Choroid plexus epithelial cell (primary cell): ENCODE data around the gene HYOU1.
"Not testable (repeated sequence)": the region's sequence is repeated elsewhere in the genome, so short reads cannot be mapped to it uniquely, and the experiment has no call there.

Experiments used
- DNase-seq: peaks from one replicate; pipeline ENCODE4 v3.0.0-alpha.2; 2010; ENCODE audit warnings: low read depth
- H3K4me3 ChIP-seq: 2 replicates; pipeline ENCODE4 v1.5.1; 2011; ENCODE audit warnings: low read depth, mild to moderate bottlenecking, control low read depth, low read length, moderate library complexity
- CTCF ChIP-seq: conservative IDR thresholded peaks from 2 replicates; pipeline ENCODE4 v1.5.1; 2011; ENCODE audit warnings: low read depth, mild to moderate bottlenecking, control low read depth, inconsistent platforms, low read length, moderate library complexity

The HYOU1 gene

GRCh38 chr11:119049081-119049480 lies 7.9 kb downstream of the HYOU1 start:
- TF ChIP-seq CTCF = no peak
- no peak for DNase-seq
- no peak overlapping the region for H3K4me3 ChIP-seq

- no peak overlapping the region for H3K4me3 ChIP-seq
- no peak for TF ChIP-seq CTCF
- DNase-seq = no peak
Observed at GRCh38 chr11:119048644-119049043, 8.4 kb downstream of the HYOU1 start.

- no peak overlapping the region for H3K4me3 ChIP-seq
- DNase-seq = no peak
- no peak for TF ChIP-seq CTCF
Observed at GRCh38 chr11:119047205-119047604, 9.8 kb downstream of the HYOU1 start.

- no peak for TF ChIP-seq CTCF
- H3K4me3 ChIP-seq = no peak overlapping the region
- DNase-seq = no peak
Observed at GRCh38 chr11:119046489-119046888, 10.5 kb downstream of the HYOU1 start.

- peak; percentile 31 for TF ChIP-seq CTCF
- DNase-seq = no peak
- H3K4me3 ChIP-seq = no peak overlapping the region
Observed at GRCh38 chr11:119044708-119045107, 12.3 kb downstream of the HYOU1 start.

GRCh38 chr11:119042927-119043326 lies 14.1 kb downstream of the HYOU1 start:
- no peak for DNase-seq
- TF ChIP-seq CTCF = no peak
- H3K4me3 ChIP-seq = no peak overlapping the region

GRCh38 chr11:119041821-119042514 lies 15.0 kb downstream of the HYOU1 start:
- no peak for DNase-seq
- TF ChIP-seq CTCF = no peak
- H3K4me3 ChIP-seq = no peak overlapping the region

- H3K4me3 ChIP-seq, DNase-seq: not testable (repeated sequence)
Observed at GRCh38 chr11:119039471-119039870, 17.5 kb downstream of the HYOU1 start.
